Smooth muscle cell (in vitro differentiated cells): ENCODE data around the gene PPFIA1. TPM values are rescaled to one million over a fixed set of nuclear protein-coding genes. Genes with fewer than 3 reads are reported as not detected.

ENCODE experiments used
- DNase-seq: peaks from one replicate; lab custom pipeline; 2025; ENCODE audit not compliant: unreplicated experiment; lab: John Stamatoyannopoulos, UW
- H2AFZ ChIP-seq: fragments of 200-600 bp; sonication (generic); 2 replicates; pipeline ENCODE4 v1.6.0; 2016; ENCODE audit warnings: antibody characterized with exemption, low read depth, mild to moderate bottlenecking
- H3F3A ChIP-seq: fragments of 200-600 bp; sonication (generic); 2 replicates; pipeline ENCODE4 v1.6.0; 2017; ENCODE audit warnings: antibody characterized with exemption, low read depth
- H3K27ac ChIP-seq: fragments of 200-600 bp; sonication (generic); 2 replicates; pipeline ENCODE4 v1.5.1; 2016; ENCODE audit warnings: low read depth, mild to moderate bottlenecking
- H3K27me3 ChIP-seq: fragments of 200-600 bp; sonication (generic); 2 replicates; pipeline ENCODE4 v1.6.1; 2016; ENCODE audit warnings: low read depth, mild to moderate bottlenecking
- H3K36me3 ChIP-seq: fragments of 200-600 bp; sonication (generic); 2 replicates; pipeline ENCODE4 v1.5.1; 2016; ENCODE audit warnings: low read depth
- H3K4me1 ChIP-seq: fragments of 200-600 bp; sonication (generic); 2 replicates; pipeline ENCODE4 v1.5.1; 2016; ENCODE audit warnings: low read depth
- H3K4me2 ChIP-seq: fragments of 200-600 bp; sonication (generic); 2 replicates; pipeline ENCODE4 v1.6.0; 2016; ENCODE audit warnings: mild to moderate bottlenecking
- H3K4me3 ChIP-seq: fragments of 200-600 bp; sonication (generic); 2 replicates; pipeline ENCODE4 v1.5.1; 2016; ENCODE audit warnings: mild to moderate bottlenecking
- H3K79me2 ChIP-seq: fragments of 200-600 bp; sonication (generic); 2 replicates; pipeline ENCODE4 v1.6.0; 2016; ENCODE audit warnings: low read depth, mild to moderate bottlenecking
- H3K9ac ChIP-seq: fragments of 200-600 bp; sonication (generic); 2 replicates; pipeline ENCODE4 v1.6.0; 2016; ENCODE audit warnings: low read depth
- H3K9me3 ChIP-seq: fragments of 200-600 bp; sonication (generic); replicated peaks from 2 replicates; pipeline ENCODE4 v1.5.1; 2016; ENCODE audit warnings: low read depth
- H4K20me1 ChIP-seq: fragments of 200-600 bp; sonication (generic); 2 replicates; pipeline ENCODE4 v1.6.0; 2016; ENCODE audit warnings: low read depth
- WGBS: methylation state at CpG from one replicate; pipeline ENCODE4 v1.1.7; 2016; ENCODE audit warnings: low lambda C conversion rate; 5-methylcytosine and 5-hydroxymethylcytosine counted together
- polyA plus RNA-seq: library from polyadenylated mRNA; unstranded; fragments of >200 nt; fragmentation: Nextera tagmentation; extraction: Ambion mirVana; gene quantifications from 2 replicates; pipeline ENCODE4 v1.2.1, GENCODE V29; 2016
- total RNA-seq: library from RNA; depleted of rRNA; stranded (reverse); fragments of >200 nt; gene quantifications from 2 replicates; pipeline ENCODE4 v1.2.3, GENCODE V29; 2014
- TF ChIP-seq, protein P1 (sequence below): fragments of 200-600 bp; sonication (generic); IDR thresholded peaks from 2 replicates; pipeline ENCODE4 v1.5.1; 2017; ENCODE audit warnings: borderline replicate concordance, mild to moderate bottlenecking, antibody characterized with exemption; ENCODE audit not compliant: insufficient read depth, poor library complexity, severe bottlenecking

PPFIA1 gene
- total and polyA plus RNA-seq, 2 experiments from 2014 or later = 23.8 to 48.2 TPM

DNA sequence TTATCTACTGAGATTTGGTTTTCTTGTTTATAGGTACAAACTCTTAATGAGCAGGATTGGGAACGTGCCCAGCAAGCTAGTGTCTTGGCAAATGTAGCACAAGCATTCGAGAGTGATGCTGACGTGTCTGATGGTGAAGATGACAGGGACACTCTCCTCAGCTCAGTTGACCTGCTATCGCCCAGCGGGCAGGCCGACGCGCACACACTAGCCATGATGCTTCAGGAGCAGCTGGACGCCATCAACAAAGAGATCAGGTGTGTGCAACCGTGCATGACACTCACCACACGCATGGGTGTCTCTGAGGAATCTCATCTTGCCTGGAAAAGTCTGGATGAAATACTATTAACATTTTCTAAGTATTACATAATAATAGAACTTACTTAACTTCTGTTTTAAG, 73.1 kb downstream of the PPFIA1 start:
- Histone ChIP-seq H3K9me3 (no peaks in the 10 kb centered on the region), H3K27ac (no peak overlapping the region), H2AFZ (no peak overlapping the region), H3K27me3 (no peaks in the 10 kb centered on the region), H3K4me3 (no peak overlapping the region), H3K9ac (no peak overlapping the region), H3K79me2 (no peaks in the 10 kb centered on the region), H3K4me1 (no peaks in the 10 kb centered on the region), H3K36me3 (peaks cover 19% of the 10 kb centered on the region), H3F3A (no peaks in the 10 kb centered on the region), H4K20me1 (no peaks in the 10 kb centered on the region), H3K4me2 (no peak overlapping the region)
- TF ChIP-seq, protein P1, sequence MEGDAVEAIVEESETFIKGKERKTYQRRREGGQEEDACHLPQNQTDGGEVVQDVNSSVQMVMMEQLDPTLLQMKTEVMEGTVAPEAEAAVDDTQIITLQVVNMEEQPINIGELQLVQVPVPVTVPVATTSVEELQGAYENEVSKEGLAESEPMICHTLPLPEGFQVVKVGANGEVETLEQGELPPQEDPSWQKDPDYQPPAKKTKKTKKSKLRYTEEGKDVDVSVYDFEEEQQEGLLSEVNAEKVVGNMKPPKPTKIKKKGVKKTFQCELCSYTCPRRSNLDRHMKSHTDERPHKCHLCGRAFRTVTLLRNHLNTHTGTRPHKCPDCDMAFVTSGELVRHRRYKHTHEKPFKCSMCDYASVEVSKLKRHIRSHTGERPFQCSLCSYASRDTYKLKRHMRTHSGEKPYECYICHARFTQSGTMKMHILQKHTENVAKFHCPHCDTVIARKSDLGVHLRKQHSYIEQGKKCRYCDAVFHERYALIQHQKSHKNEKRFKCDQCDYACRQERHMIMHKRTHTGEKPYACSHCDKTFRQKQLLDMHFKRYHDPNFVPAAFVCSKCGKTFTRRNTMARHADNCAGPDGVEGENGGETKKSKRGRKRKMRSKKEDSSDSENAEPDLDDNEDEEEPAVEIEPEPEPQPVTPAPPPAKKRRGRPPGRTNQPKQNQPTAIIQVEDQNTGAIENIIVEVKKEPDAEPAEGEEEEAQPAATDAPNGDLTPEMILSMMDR = no peak
- no peak for DNase-seq
- 98% methylated on average over 11 of the region's 11 CpGs for WGBS

DNA sequence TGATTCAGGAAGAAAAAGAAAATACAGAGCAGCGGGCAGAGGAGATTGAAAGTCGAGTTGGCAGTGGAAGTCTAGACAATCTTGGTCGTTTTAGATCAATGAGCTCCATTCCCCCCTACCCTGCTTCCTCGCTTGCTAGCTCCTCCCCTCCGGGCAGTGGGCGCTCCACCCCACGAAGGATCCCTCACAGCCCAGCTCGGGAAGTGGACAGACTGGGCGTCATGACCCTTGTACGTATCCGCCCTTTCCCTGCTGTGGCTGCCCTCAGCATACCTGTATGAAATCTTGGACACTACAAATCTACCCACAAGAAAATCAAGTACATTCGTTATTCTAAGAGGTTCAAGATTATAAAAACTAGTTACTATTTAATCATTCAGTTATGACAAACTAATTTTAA, 77.7 kb downstream of the PPFIA1 start:
- Histone ChIP-seq H3K4me1 (no peaks in the 10 kb centered on the region), H3K79me2 (no peaks in the 10 kb centered on the region), H3F3A (no peaks in the 10 kb centered on the region), H3K9ac (no peak overlapping the region), H3K27me3 (no peaks in the 10 kb centered on the region), H4K20me1 (no peaks in the 10 kb centered on the region), H3K36me3 (peaks cover 18% of the 10 kb centered on the region), H3K4me2 (no peak overlapping the region), H3K27ac (no peak overlapping the region), H3K9me3 (no peaks in the 10 kb centered on the region), H3K4me3 (no peak overlapping the region), H2AFZ (no peak overlapping the region)
- TF ChIP-seq, protein P1 = no peak
- 88% methylated on average over 12 of the region's 12 CpGs for WGBS
- no peak for DNase-seq

DNA sequence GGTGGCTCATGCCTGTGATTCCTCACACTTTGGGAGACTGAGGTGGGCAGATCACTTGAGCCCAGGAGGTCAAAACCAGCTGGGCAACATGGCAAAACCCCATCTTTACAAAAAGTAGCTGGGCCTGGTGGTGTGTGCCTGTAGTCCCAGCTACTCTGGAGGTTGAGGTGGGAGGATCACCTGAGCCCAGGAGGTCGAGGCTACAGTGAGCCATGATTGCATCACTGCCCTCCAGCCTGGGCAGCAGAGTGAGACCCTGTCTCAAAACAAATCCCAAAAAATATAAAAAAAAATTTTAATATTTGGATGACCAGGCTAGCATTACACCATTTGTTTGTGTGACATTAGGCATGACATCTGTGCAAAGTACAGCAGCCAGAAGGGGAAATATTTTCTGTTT, 78.1 kb downstream of the PPFIA1 start:
- no peak for DNase-seq
- H3K27ac ChIP-seq = no peak overlapping the region
- no peaks in the 10 kb centered on the region for H3K4me1 ChIP-seq
- H3K4me3 ChIP-seq = no peak overlapping the region
- no peaks in the 10 kb centered on the region for H3F3A ChIP-seq
- H3K9ac ChIP-seq = no peak overlapping the region
- peaks cover 18% of the 10 kb centered on the region for H3K36me3 ChIP-seq
- H3K79me2 ChIP-seq = no peaks in the 10 kb centered on the region
- WGBS = 100% methylated on average over 1 of the region's 1 CpG
- no peaks in the 10 kb centered on the region for H4K20me1 ChIP-seq
- H3K27me3 ChIP-seq = no peaks in the 10 kb centered on the region
- no peaks in the 10 kb centered on the region for H3K9me3 ChIP-seq
- no peak overlapping the region for H3K4me2 ChIP-seq
- TF ChIP-seq, protein P1 = no peak
- H2AFZ ChIP-seq = no peak overlapping the region

DNA sequence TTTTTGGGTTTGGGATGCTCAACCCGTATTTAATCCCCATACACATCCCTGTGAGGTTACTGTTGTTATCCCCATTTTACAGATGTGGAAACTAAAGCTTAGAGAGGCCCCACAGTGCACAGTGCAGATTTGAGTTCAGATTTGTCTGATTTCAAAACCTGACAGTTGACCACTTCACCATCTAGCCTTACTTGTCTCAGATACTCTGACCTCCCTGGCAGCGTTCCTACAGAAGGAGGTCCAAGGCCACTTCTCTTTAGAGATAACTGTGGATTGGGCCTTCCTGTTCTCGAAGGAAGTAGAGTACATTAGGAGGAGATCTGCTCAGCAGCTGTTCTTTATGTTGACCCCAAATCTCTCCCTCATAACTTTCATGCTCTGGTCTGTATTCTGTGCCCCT, 81.2 kb downstream of the PPFIA1 start:
- peaks cover 24% of the 10 kb centered on the region for H3K36me3 ChIP-seq
- H3K27me3 ChIP-seq = no peaks in the 10 kb centered on the region
- H3K9me3 ChIP-seq = no peaks in the 10 kb centered on the region
- no peak overlapping the region for H3K4me2 ChIP-seq
- no peak overlapping the region for H3K4me3 ChIP-seq
- no peaks in the 10 kb centered on the region for H4K20me1 ChIP-seq
- H2AFZ ChIP-seq = no peak overlapping the region
- H3F3A ChIP-seq = no peaks in the 10 kb centered on the region
- H3K79me2 ChIP-seq = no peaks in the 10 kb centered on the region
- DNase-seq = no peak
- 95% methylated on average over 3 of the region's 3 CpGs for WGBS
- H3K9ac ChIP-seq = no peak overlapping the region
- no peaks in the 10 kb centered on the region for H3K4me1 ChIP-seq
- TF ChIP-seq, protein P1 = no peak
- H3K27ac ChIP-seq = no peak overlapping the region
